Mesothelial cell of epicardium (in vitro differentiated cells): ENCODE measurements around the gene GALNT2. TPM values are rescaled to one million over a fixed set of nuclear protein-coding genes. Genes with fewer than 3 reads are reported as not detected.

Source experiments
- DNase-seq, 2 experiments: peaks; one replicate each; pipeline ENCODE4 v3.0.0; 2021; ENCODE audit warnings: low spot score in 2 of 2; ENCODE audit not compliant: unreplicated experiment in 2 of 2
- H3K27ac Mint-ChIP-seq: 2 replicates; pipeline ENCODE4 v1.8.0; 2021; ENCODE audit warnings: mixed read lengths
- H3K27me3 Mint-ChIP-seq: 2 replicates; pipeline ENCODE4 v1.8.0; 2021; ENCODE audit warnings: low read depth, mixed read lengths
- H3K36me3 Mint-ChIP-seq: 2 replicates; pipeline ENCODE4 v1.8.0; 2021; ENCODE audit warnings: mixed read lengths
- H3K4me1 Mint-ChIP-seq: 2 replicates; pipeline ENCODE4 v1.8.0; 2021; ENCODE audit warnings: mixed read lengths
- H3K4me3 Mint-ChIP-seq: 2 replicates; pipeline ENCODE4 v1.8.0; 2021; ENCODE audit warnings: mild to moderate bottlenecking, moderate library complexity, mixed read lengths
- H3K9me3 Mint-ChIP-seq: 2 replicates; pipeline ENCODE4 v1.8.0; 2021; ENCODE audit warnings: mixed read lengths
- total RNA-seq: library from RNA; stranded (reverse); gene quantifications from 3 replicates; pipeline ENCODE4 v1.2.1, GENCODE V29; 2021
- TF ChIP-seq, protein P1 (sequence below): fragments of 200-600 bp; sonication (generic); IDR thresholded peaks from one replicate; pipeline ENCODE4 v1.5.0; 2021; ENCODE audit warnings: antibody characterized with exemption; ENCODE audit not compliant: unreplicated experiment

Gene GALNT2
- total RNA-seq, 1 donor from 2014 or later: 48.3 TPM

GRCh38 chr1:230113235-230113592 is 46.2 kb downstream of the GALNT2 start:
- H3K4me1 Mint-ChIP-seq: peaks cover 24% of the 10 kb centered on the region
- H3K4me3 Mint-ChIP-seq: no peak overlapping the region
- TF ChIP-seq, protein P1, sequence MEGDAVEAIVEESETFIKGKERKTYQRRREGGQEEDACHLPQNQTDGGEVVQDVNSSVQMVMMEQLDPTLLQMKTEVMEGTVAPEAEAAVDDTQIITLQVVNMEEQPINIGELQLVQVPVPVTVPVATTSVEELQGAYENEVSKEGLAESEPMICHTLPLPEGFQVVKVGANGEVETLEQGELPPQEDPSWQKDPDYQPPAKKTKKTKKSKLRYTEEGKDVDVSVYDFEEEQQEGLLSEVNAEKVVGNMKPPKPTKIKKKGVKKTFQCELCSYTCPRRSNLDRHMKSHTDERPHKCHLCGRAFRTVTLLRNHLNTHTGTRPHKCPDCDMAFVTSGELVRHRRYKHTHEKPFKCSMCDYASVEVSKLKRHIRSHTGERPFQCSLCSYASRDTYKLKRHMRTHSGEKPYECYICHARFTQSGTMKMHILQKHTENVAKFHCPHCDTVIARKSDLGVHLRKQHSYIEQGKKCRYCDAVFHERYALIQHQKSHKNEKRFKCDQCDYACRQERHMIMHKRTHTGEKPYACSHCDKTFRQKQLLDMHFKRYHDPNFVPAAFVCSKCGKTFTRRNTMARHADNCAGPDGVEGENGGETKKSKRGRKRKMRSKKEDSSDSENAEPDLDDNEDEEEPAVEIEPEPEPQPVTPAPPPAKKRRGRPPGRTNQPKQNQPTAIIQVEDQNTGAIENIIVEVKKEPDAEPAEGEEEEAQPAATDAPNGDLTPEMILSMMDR: no peak
- H3K27me3 Mint-ChIP-seq: no peaks in the 10 kb centered on the region
- no peaks in the 10 kb centered on the region for H3K9me3 Mint-ChIP-seq
- peaks cover 3% of the 10 kb centered on the region for H3K36me3 Mint-ChIP-seq
- DNase-seq: no peak
- H3K27ac Mint-ChIP-seq: no peak overlapping the region

- Mint-ChIP-seq H3K36me3 (peaks cover 3% of the 10 kb centered on the region), H3K4me3 (no peak overlapping the region), H3K4me1 (peaks cover 24% of the 10 kb centered on the region), H3K27ac (no peak overlapping the region), H3K9me3 (no peaks in the 10 kb centered on the region), H3K27me3 (no peaks in the 10 kb centered on the region)
- no peak for DNase-seq
- TF ChIP-seq, protein P1: no peak
Measured at GRCh38 chr1:230113593-230114236, 46.7 kb downstream of the GALNT2 start.

DNA sequence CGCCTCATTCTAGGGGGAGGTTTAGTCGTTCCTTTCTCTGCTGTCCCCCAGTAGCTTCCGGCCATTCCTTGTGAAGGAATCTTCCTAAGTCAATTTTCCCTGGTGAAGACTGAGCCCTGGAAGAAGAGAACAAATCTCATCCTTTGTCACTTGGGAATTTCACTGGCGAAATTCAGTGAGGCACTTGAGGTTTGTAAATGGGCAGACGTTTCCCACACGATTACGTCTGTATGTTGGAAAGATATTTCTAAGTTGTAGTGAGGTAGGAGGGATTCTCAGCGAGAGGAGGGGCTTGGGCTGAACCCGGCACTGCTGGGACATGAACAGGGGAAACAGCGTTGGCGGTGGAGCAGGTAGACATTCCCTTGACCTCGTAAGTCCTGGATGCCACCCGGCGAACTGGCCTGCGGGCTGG is 47.2 kb downstream of the GALNT2 start:
- Mint-ChIP-seq H3K27me3 (no peaks in the 10 kb centered on the region), H3K36me3 (peaks cover 3% of the 10 kb centered on the region), H3K4me1 (peaks cover 24% of the 10 kb centered on the region), H3K9me3 (no peaks in the 10 kb centered on the region), H3K27ac (no peak overlapping the region), H3K4me3 (no peak overlapping the region)
- DNase-seq: no peak
- TF ChIP-seq, protein P1: no peak

GRCh38 chr1:230117694-230118093 is 50.7 kb downstream of the GALNT2 start:
- no peaks in the 10 kb centered on the region for H3K9me3 Mint-ChIP-seq
- H3K4me1 Mint-ChIP-seq: peaks cover 18% of the 10 kb centered on the region
- no peak for DNase-seq
- TF ChIP-seq, protein P1: no peak
- peaks cover 10% of the 10 kb centered on the region for H3K36me3 Mint-ChIP-seq
- no peaks in the 10 kb centered on the region for H3K27me3 Mint-ChIP-seq
- H3K27ac Mint-ChIP-seq: no peak overlapping the region
- H3K4me3 Mint-ChIP-seq: no peak overlapping the region

GRCh38 chr1:230119340-230119739 is 52.3 kb downstream of the GALNT2 start:
- Mint-ChIP-seq H3K36me3 (peaks cover 10% of the 10 kb centered on the region), H3K27ac (no peak overlapping the region), H3K27me3 (no peaks in the 10 kb centered on the region), H3K9me3 (no peaks in the 10 kb centered on the region), H3K4me1 (peaks cover 7% of the 10 kb centered on the region), H3K4me3 (no peak overlapping the region)
- TF ChIP-seq, protein P1: no peak
- no peak for DNase-seq
